Cardiac muscle cell (in vitro differentiated cells and primary cell): ENCODE measurements around the gene CORO1C. TPM values are rescaled to one million over a fixed set of nuclear protein-coding genes. Genes with fewer than 3 reads are reported as not detected.

Source experiments
- DNase-seq, 2 donors: peaks; one replicate each; pipeline versions ENCODE4 v3.0.0 to v3.0.0-alpha.2; 2010 to 2017; ENCODE audit warnings: low read depth in 1 of 2, low spot score in 1 of 2
- H3K27ac ChIP-seq: fragments of 200-600 bp; sonication (generic); 2 replicates; pipeline ENCODE4 v1.5.1; 2016
- H3K27me3 ChIP-seq: fragments of 200-600 bp; sonication (generic); 2 replicates; pipeline ENCODE4 v1.6.0; 2016; ENCODE audit warnings: control low read depth
- H3K36me3 ChIP-seq: fragments of 200-600 bp; sonication (generic); 2 replicates; pipeline ENCODE4 v1.5.1; 2016; ENCODE audit warnings: control low read depth
- H3K4me1 ChIP-seq: fragments of 200-600 bp; sonication (generic); 2 replicates; pipeline ENCODE4 v1.8.1; 2017; ENCODE audit warnings: low read depth, mild to moderate bottlenecking, mixed run types
- H3K4me3 ChIP-seq: fragments of 200-600 bp; sonication (generic); 2 replicates; pipeline ENCODE4 v1.5.1; 2016; ENCODE audit warnings: mild to moderate bottlenecking
- H3K9me3 ChIP-seq: fragments of 200-600 bp; sonication (generic); 2 replicates; pipeline ENCODE4 v1.5.1; 2017; ENCODE audit warnings: low read depth, mild to moderate bottlenecking, control low read depth
- CTCF ChIP-seq: IDR thresholded peaks from 2 replicates; pipeline ENCODE4 v1.5.1; 2012; ENCODE audit warnings: low read depth, mild to moderate bottlenecking, low read length
- polyA plus RNA-seq: library from polyadenylated mRNA; unstranded; fragments of >200 nt; fragmentation: Nextera tagmentation; extraction: Ambion mirVana; gene quantifications from 2 replicates; pipeline ENCODE4 v1.2.1, GENCODE V29; 2016
- total RNA-seq: library from RNA; depleted of rRNA; stranded (reverse); fragments of >200 nt; gene quantifications from 2 replicates; pipeline ENCODE4 v1.2.3, GENCODE V29; 2016

CORO1C gene
- total and polyA plus RNA-seq, 2 experiments from 2014 or later, result 65.4 to 72.5 TPM

GRCh38 chr12:108759924-108760323 is 28.6 kb upstream of the CORO1C start:
- H3K27ac ChIP-seq, result no peak overlapping the region
- TF ChIP-seq CTCF, result no peak
- no peak for DNase-seq
- no peaks in the 10 kb centered on the region for H3K36me3 ChIP-seq
- H3K9me3 ChIP-seq, result no peaks in the 10 kb centered on the region
- H3K4me1 ChIP-seq, result no peaks in the 10 kb centered on the region
- no peaks in the 10 kb centered on the region for H3K27me3 ChIP-seq
- no peak overlapping the region for H3K4me3 ChIP-seq

- H3K4me1 ChIP-seq, result no peaks in the 10 kb centered on the region
- DNase-seq, result no peak
- TF ChIP-seq CTCF, result no peak
- no peak overlapping the region for H3K4me3 ChIP-seq
- no peaks in the 10 kb centered on the region for H3K27me3 ChIP-seq
- no peaks in the 10 kb centered on the region for H3K9me3 ChIP-seq
- H3K27ac ChIP-seq, result no peak overlapping the region
- H3K36me3 ChIP-seq, result no peaks in the 10 kb centered on the region
Measured at GRCh38 chr12:108757856-108758255, 26.5 kb upstream of the CORO1C start.

- Histone ChIP-seq H3K36me3 (no peaks in the 10 kb centered on the region), H3K9me3 (no peaks in the 10 kb centered on the region), H3K4me1 (no peaks in the 10 kb centered on the region), H3K27me3 (no peaks in the 10 kb centered on the region), H3K27ac (no peak overlapping the region), H3K4me3 (no peak overlapping the region)
- TF ChIP-seq CTCF, result no peak
- no peak for DNase-seq
Measured at GRCh38 chr12:108756421-108756820, 25.1 kb upstream of the CORO1C start.

GRCh38 chr12:108755481-108755880 is 24.2 kb upstream of the CORO1C start:
- no peak for DNase-seq
- no peaks in the 10 kb centered on the region for H3K36me3 ChIP-seq
- no peaks in the 10 kb centered on the region for H3K27me3 ChIP-seq
- no peak overlapping the region for H3K27ac ChIP-seq
- H3K9me3 ChIP-seq, result no peaks in the 10 kb centered on the region
- H3K4me1 ChIP-seq, result no peaks in the 10 kb centered on the region
- H3K4me3 ChIP-seq, result no peak overlapping the region
- no peak for TF ChIP-seq CTCF

- no peak for DNase-seq
- no peak overlapping the region for H3K4me3 ChIP-seq
- H3K36me3 ChIP-seq, result no peaks in the 10 kb centered on the region
- H3K27me3 ChIP-seq, result no peaks in the 10 kb centered on the region
- no peaks in the 10 kb centered on the region for H3K9me3 ChIP-seq
- H3K4me1 ChIP-seq, result no peaks in the 10 kb centered on the region
- H3K27ac ChIP-seq, result no peak overlapping the region
- TF ChIP-seq CTCF, result no peak
Measured at GRCh38 chr12:108753976-108754375, 22.7 kb upstream of the CORO1C start.

GRCh38 chr12:108752387-108752786 is 21.1 kb upstream of the CORO1C start:
- Histone ChIP-seq H3K4me3 (no peak overlapping the region), H3K9me3 (no peaks in the 10 kb centered on the region), H3K27ac (no peak overlapping the region), H3K27me3 (no peaks in the 10 kb centered on the region), H3K36me3 (no peaks in the 10 kb centered on the region), H3K4me1 (no peaks in the 10 kb centered on the region)
- peak in 1 of 2 donors; percentile 62 for DNase-seq
- TF ChIP-seq CTCF, result no peak
